ENCODE data around the gene RCAN1. TPM values are rescaled to one million over a fixed set of nuclear protein-coding genes. Genes with fewer than 3 reads are reported as not detected.

Gene RCAN1
- total and polyA plus RNA-seq, 9 of the 15 experiments (the other 6 are each of a cell fraction or from before 2014, with no cell fraction given): 4.4 to 16.5 (median 12.3) TPM

DNA sequence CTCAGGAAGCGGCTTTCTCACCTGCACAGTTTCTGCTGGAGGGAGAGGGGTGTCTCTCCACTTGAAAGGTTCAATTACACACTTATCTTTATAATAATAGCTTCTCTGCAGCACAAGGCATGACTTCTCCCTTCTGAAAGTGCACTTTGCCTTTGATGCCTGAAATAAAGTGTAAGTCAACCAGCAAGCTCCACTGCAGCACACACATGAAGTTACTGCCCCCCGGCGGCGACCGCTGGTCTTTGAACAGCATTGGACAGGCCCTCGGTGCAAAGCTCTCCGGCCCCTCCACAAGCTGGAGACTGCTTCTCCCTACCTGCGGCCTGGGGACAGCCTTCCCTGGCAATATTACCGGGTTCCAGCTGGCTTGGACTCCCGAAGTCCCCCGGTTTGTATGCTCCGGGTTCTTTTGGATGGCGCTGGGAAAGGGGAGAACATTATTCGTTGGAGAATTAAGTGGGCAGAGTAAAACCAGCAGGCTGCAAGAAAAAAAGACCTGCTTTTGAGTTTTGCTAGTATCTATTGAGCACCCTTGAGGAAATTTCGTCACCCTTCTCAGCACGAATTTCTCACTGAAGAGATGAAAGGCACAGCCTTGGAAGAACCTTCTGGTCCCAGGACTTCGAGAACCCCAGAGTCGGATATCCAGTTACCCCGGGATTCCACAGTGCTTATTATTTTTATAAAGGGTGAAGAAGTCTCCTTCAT is 11.8 kb downstream of the RCAN1 start (continued):
- TF ChIP-seq MYBL2 (IDR thresholded peaks at IDR 0.05; ENCODE audit: low read depth): no peak
- TF ChIP-seq MYBL2 (CRISPR knock-in tag; IDR thresholded peaks at IDR 0.05; ENCODE audit: borderline replicate concordance): no peak
- 0 out of 2 replicates have a peak, but pooled peaks have one; percentile 21 for TF ChIP-seq BHLHE40 (IDR thresholded peaks at IDR 0.05; ENCODE audit: low read length)
- no peak for TF ChIP-seq TEAD2 (tag; IDR thresholded peaks at IDR 0.05)
- TF ChIP-seq HOXB6 (CRISPR knock-in tag; IDR thresholded peaks at IDR 0.05; ENCODE audit: borderline replicate concordance): no peak
- TF ChIP-seq ESRRB (CRISPR knock-in tag; IDR thresholded peaks at IDR 0.05; ENCODE audit: borderline replicate concordance): no peak
- TF ChIP-seq SOX6 (IDR thresholded peaks at IDR 0.05): no peak
- TF ChIP-seq NR3C1 (CRISPR knock-in tag; IDR thresholded peaks at IDR 0.05): no peak
- TF ChIP-seq, protein P1, sequence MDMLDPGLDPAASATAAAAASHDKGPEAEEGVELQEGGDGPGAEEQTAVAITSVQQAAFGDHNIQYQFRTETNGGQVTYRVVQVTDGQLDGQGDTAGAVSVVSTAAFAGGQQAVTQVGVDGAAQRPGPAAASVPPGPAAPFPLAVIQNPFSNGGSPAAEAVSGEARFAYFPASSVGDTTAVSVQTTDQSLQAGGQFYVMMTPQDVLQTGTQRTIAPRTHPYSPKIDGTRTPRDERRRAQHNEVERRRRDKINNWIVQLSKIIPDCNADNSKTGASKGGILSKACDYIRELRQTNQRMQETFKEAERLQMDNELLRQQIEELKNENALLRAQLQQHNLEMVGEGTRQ (CRISPR knock-in tag; IDR thresholded peaks at IDR 0.05): no peak
- TF ChIP-seq ZNF140 (CRISPR knock-in tag; IDR thresholded peaks at IDR 0.05): no peak

DNA sequence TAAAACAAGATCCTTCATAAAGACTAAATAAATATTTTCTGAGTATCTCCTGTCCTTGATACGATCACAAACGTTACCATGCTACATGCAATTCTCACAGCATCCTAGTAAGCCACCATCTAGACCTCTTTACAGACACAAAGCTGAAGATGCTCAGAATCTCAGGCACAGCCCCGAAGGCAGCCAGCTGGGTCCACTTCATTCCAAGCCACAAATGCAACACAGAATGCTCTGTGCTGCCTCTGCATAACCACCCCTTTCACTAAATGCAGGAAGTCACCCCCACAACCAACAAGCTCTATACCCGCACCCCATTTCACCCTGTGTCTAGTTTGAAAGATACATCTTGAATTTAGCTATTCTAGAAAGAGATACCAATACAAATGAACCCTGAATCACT is 12.9 kb downstream of the RCAN1 start:
- 24% methylated on average over 4 of the region's 4 CpGs for WGBS (ENCODE audit: insufficient coverage, low coverage, missing lambda C conversion rate)
- no peak overlapping the region for H3K27ac ChIP-seq (ENCODE audit: extremely low read depth, low read depth, low read length)
- H4K20me1 ChIP-seq (replicated peaks; ENCODE audit: control insufficient read depth, insufficient read depth, low read length): peaks cover 3% of the 10 kb centered on the region; the same call in 1 of the 2 replicates
- H3K4me1 ChIP-seq (replicated peaks in 1 of 2; ENCODE audit: control insufficient read depth in 2 of 2, insufficient read depth in 2 of 2, low read length in 2 of 2): no peaks in the 10 kb centered on the region; a peak in 1 of 5 replicates
- TF ChIP-seq, protein P2, sequence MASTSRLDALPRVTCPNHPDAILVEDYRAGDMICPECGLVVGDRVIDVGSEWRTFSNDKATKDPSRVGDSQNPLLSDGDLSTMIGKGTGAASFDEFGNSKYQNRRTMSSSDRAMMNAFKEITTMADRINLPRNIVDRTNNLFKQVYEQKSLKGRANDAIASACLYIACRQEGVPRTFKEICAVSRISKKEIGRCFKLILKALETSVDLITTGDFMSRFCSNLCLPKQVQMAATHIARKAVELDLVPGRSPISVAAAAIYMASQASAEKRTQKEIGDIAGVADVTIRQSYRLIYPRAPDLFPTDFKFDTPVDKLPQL (IDR thresholded peaks at IDR 0.05; ENCODE audit: extremely low read depth, insufficient read length): no peak
- TF ChIP-seq, protein P3, sequence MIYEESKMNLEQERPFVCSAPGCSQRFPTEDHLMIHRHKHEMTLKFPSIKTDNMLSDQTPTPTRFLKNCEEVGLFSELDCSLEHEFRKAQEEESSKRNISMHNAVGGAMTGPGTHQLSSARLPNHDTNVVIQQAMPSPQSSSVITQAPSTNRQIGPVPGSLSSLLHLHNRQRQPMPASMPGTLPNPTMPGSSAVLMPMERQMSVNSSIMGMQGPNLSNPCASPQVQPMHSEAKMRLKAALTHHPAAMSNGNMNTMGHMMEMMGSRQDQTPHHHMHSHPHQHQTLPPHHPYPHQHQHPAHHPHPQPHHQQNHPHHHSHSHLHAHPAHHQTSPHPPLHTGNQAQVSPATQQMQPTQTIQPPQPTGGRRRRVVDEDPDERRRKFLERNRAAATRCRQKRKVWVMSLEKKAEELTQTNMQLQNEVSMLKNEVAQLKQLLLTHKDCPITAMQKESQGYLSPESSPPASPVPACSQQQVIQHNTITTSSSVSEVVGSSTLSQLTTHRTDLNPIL (CRISPR knock-in tag; IDR thresholded peaks at IDR 0.05): no peak
- no peak for TF ChIP-seq NFIC (IDR thresholded peaks at IDR 0.05)
- TF ChIP-seq, protein P4, sequence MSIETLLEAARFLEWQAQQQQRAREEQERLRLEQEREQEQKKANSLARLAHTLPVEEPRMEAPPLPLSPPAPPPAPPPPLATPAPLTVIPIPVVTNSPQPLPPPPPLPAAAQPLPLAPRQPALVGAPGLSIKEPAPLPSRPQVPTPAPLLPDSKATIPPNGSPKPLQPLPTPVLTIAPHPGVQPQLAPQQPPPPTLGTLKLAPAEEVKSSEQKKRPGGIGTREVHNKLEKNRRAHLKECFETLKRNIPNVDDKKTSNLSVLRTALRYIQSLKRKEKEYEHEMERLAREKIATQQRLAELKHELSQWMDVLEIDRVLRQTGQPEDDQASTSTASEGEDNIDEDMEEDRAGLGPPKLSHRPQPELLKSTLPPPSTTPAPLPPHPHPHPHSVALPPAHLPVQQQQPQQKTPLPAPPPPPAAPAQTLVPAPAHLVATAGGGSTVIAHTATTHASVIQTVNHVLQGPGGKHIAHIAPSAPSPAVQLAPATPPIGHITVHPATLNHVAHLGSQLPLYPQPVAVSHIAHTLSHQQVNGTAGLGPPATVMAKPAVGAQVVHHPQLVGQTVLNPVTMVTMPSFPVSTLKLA (conservative IDR thresholded peaks at IDR 0.05): no peak
- TF ChIP-seq TAL1 (IDR thresholded peaks at IDR 0.05): no peak
- TF ChIP-seq SMAD2 (IDR thresholded peaks at IDR 0.05; ENCODE audit: low read depth, low read length): no peak
- no peaks in the 10 kb centered on the region for H3K79me2 ChIP-seq (ENCODE audit: control insufficient read depth, insufficient read depth, low read length)
- H2AFZ ChIP-seq (ENCODE audit: low read depth, low read length): no peak overlapping the region
- no peak for DNase-seq (ENCODE audit: extremely low read depth in 1 of 4, low spot score in 3 of 4)
- POLR2A ChIA-PET: interaction anchor here (1.1 to 2.2 kb wide), 5 partner anchors 9 to 91 kb away, joined by 3 to 5 read pairs (median 3); no protein-coding TSS in a partner anchor
- no peak overlapping the region for H3K4me3 ChIP-seq
- H3K4me2 ChIP-seq (ENCODE audit: insufficient read depth, low read length): no peak overlapping the region
- no TSS peak for BruUV-seq (replicated peaks)
- H3K36me3 ChIP-seq (ENCODE audit: control insufficient read depth, insufficient read depth, low read length): no peaks in the 10 kb centered on the region
- H3K9me1 ChIP-seq (ENCODE audit: control insufficient read depth, insufficient read depth, low read length): no peaks in the 10 kb centered on the region
- H3K27me3 ChIP-seq (ENCODE audit: control insufficient read depth in 2 of 2, insufficient read depth in 2 of 2, low read length in 2 of 2): no peaks in the 10 kb centered on the region
- intact Hi-C loops (cut with micrococcal nuclease): loop anchor here (2.0 kb wide), 1 partner anchor 29 kb away; no protein-coding TSS in a partner anchor
- no peak overlapping the region for H3K9ac ChIP-seq (ENCODE audit: insufficient read depth in 1 of 2, low read depth in 2 of 2, low read length in 2 of 2)
- no peak for FAIRE-seq
- ATAC-seq: no peak
- in situ Hi-C loops (cut with MboI): no loop called here
- no peaks in the 10 kb centered on the region for H3K9me3 ChIP-seq (replicated peaks; ENCODE audit: control insufficient read depth, insufficient read depth, low read depth, low read length)
- CTCF ChIA-PET (ENCODE audit: low intra/inter-chr PET ratio): interaction anchor here (0.6 to 2.4 kb wide), 4 partner anchors 29 to 94 kb away, joined by 3 to 18 read pairs (median 6); no protein-coding TSS in a partner anchor
